Parathyroid adenoma (tissue), 2 donors: Measurements from ENCODE around the gene MCTP2.

Experiments used
- H2AFZ ChIP-seq: fragments of 300-600 bp; sonication (generic); one replicate; pipeline ENCODE4 v1.7.0; 2017; ENCODE audit warnings: antibody characterized with exemption, mild to moderate bottlenecking
- H3K27ac ChIP-seq: fragments of 300-600 bp; sonication (generic); one replicate; pipeline ENCODE4 v1.7.0; 2017
- H3K27me3 ChIP-seq: fragments of 300-600 bp; sonication (generic); one replicate; pipeline ENCODE4 v1.7.0; 2017; ENCODE audit warnings: low read length; ENCODE audit not compliant: control insufficient read depth, insufficient read depth
- H3K36me3 ChIP-seq: fragments of 300-600 bp; sonication (generic); one replicate; pipeline ENCODE4 v1.7.0; 2017; ENCODE audit warnings: low read length; ENCODE audit not compliant: control insufficient read depth, insufficient read depth
- H3K4me1 ChIP-seq: fragments of 300-600 bp; sonication (generic); one replicate; pipeline ENCODE4 v1.7.0; 2017; ENCODE audit warnings: control low read depth
- H3K4me2 ChIP-seq: fragments of 300-600 bp; sonication (generic); one replicate; pipeline ENCODE4 v1.7.0; 2017; ENCODE audit warnings: low read length
- H3K4me3 ChIP-seq: fragments of 300-600 bp; sonication (generic); one replicate; pipeline ENCODE4 v1.7.0; 2017; ENCODE audit warnings: low read depth, low read length
- H3K79me2 ChIP-seq: fragments of 300-600 bp; sonication (generic); one replicate; pipeline ENCODE4 v1.7.0; 2017; ENCODE audit warnings: control low read depth
- H3K9ac ChIP-seq: fragments of 300-600 bp; sonication (generic); one replicate; pipeline ENCODE4 v1.7.0; 2017; ENCODE audit warnings: mild to moderate bottlenecking
- H3K9me3 ChIP-seq: fragments of 300-600 bp; sonication (generic); one replicate; pipeline ENCODE4 v1.7.0; 2017; ENCODE audit warnings: low read length; ENCODE audit not compliant: control insufficient read depth
- CTCF ChIP-seq: fragments of 300-600 bp; sonication (generic); IDR thresholded peaks from one replicate; pipeline ENCODE4 v1.7.0; 2017; ENCODE audit warnings: antibody characterized with exemption, mild to moderate bottlenecking
- donor health status: primary hyperparathyroidism.

MCTP2 gene

GRCh38 chr15:94532226-94532625, 300.9 kb downstream of the MCTP2 start:
- Histone ChIP-seq H3K9ac (no peak overlapping the region), H3K27me3 (no peaks in the 10 kb centered on the region), H3K9me3 (no peaks in the 10 kb centered on the region), H3K4me3 (no peak overlapping the region), H3K4me2 (no peak overlapping the region), H3K27ac (no peak overlapping the region), H3K36me3 (no peaks in the 10 kb centered on the region), H3K79me2 (no peaks in the 10 kb centered on the region), H2AFZ (no peak overlapping the region), H3K4me1 (no peaks in the 10 kb centered on the region)
- no peak for TF ChIP-seq CTCF
